Activated naive CD8-positive, alpha-beta T cell treated with anti-CD3 and anti-CD28 coated beads, Interleukin-2, amount 50 U/mL, for 24 hours (primary cell): Measurements from ENCODE around the gene NABP2.
"Not testable (repeated sequence)": the region's sequence is repeated elsewhere in the genome, so short reads cannot be mapped to it uniquely, and the experiment has no call there.

Experiments used
- ATAC-seq: fragments of 150-1000 bp; cut with Tn5 transposase; one replicate; pipeline ENCODE4 v1.10.0; 2021
- DNase-seq: peaks from one replicate; pipeline ENCODE4 v3.0.0; 2021
- H3K27ac Mint-ChIP-seq: one replicate; pipeline ENCODE4 v1.8.0; 2021; ENCODE audit warnings: mild to moderate bottlenecking, mixed read lengths
- H3K27me3 Mint-ChIP-seq: one replicate; pipeline ENCODE4 v1.8.0; 2021; ENCODE audit warnings: mixed read lengths
- H3K36me3 Mint-ChIP-seq: one replicate; pipeline ENCODE4 v1.8.0; 2021; ENCODE audit warnings: low read depth, mixed read lengths
- H3K4me1 Mint-ChIP-seq: one replicate; pipeline ENCODE4 v1.8.0; 2021; ENCODE audit warnings: mixed read lengths
- H3K4me3 Mint-ChIP-seq: one replicate; pipeline ENCODE4 v1.8.0; 2021; ENCODE audit warnings: mild to moderate bottlenecking, moderate library complexity, mixed read lengths
- H3K9me3 Mint-ChIP-seq: one replicate; pipeline ENCODE4 v1.8.0; 2021; ENCODE audit warnings: mixed read lengths

Gene NABP2

GRCh38 chr12:56247923-56248322 lies 23.8 kb downstream of the NABP2 start:
- DNase-seq (no peak), ATAC-seq (no peak)
- Mint-ChIP-seq H3K36me3 (peaks cover 32% of the 10 kb centered on the region), H3K27ac (no peak overlapping the region), H3K4me1 (no peaks in the 10 kb centered on the region), H3K27me3 (no peaks in the 10 kb centered on the region), H3K9me3 (no peaks in the 10 kb centered on the region), H3K4me3 (no peak overlapping the region)

- Mint-ChIP-seq H3K4me3 (no peak overlapping the region), H3K27me3 (no peaks in the 10 kb centered on the region), H3K9me3 (no peaks in the 10 kb centered on the region), H3K27ac (no peak overlapping the region), H3K36me3 (peaks cover 40% of the 10 kb centered on the region), H3K4me1 (no peaks in the 10 kb centered on the region)
- ATAC-seq: peak; percentile 40
- no peak for DNase-seq
Observed at GRCh38 chr12:56248711-56249110, 24.6 kb downstream of the NABP2 start.

GRCh38 chr12:56252649-56253048 lies 28.5 kb downstream of the NABP2 start:
- H3K27me3 Mint-ChIP-seq: no peaks in the 10 kb centered on the region
- H3K36me3 Mint-ChIP-seq: peaks cover 37% of the 10 kb centered on the region
- no peak overlapping the region for H3K4me3 Mint-ChIP-seq
- peaks cover 14% of the 10 kb centered on the region for H3K4me1 Mint-ChIP-seq
- no peaks in the 10 kb centered on the region for H3K9me3 Mint-ChIP-seq
- H3K27ac Mint-ChIP-seq: no peak overlapping the region
- DNase-seq: no peak
- no peak for ATAC-seq

- Mint-ChIP-seq H3K27me3 (no peaks in the 10 kb centered on the region), H3K9me3 (no peaks in the 10 kb centered on the region), H3K27ac (no peak overlapping the region), H3K36me3 (peaks cover 37% of the 10 kb centered on the region), H3K4me3 (no peak overlapping the region), H3K4me1 (peaks cover 14% of the 10 kb centered on the region)
- no peak for DNase-seq
- no peak for ATAC-seq
Observed at GRCh38 chr12:56253091-56253490, 28.9 kb downstream of the NABP2 start.

- Mint-ChIP-seq H3K4me1 (peaks cover 21% of the 10 kb centered on the region), H3K27me3 (no peaks in the 10 kb centered on the region), H3K4me3 (no peak overlapping the region), H3K9me3 (no peaks in the 10 kb centered on the region), H3K27ac (no peak overlapping the region), H3K36me3 (peaks cover 33% of the 10 kb centered on the region)
- no peak for ATAC-seq
- no peak for DNase-seq
Observed at GRCh38 chr12:56255671-56256070, 31.5 kb downstream of the NABP2 start.

GRCh38 chr12:56256326-56256960 lies 32.3 kb downstream of the NABP2 start:
- Mint-ChIP-seq H3K4me1 (peaks cover 21% of the 10 kb centered on the region), H3K4me3 (peak overlapping the region; percentile 85), H3K27ac (peak overlapping the region; percentile 49), H3K36me3 (peaks cover 33% of the 10 kb centered on the region), H3K9me3 (no peaks in the 10 kb centered on the region), H3K27me3 (no peaks in the 10 kb centered on the region)
- DNase-seq (no peak), ATAC-seq (no peak)

GRCh38 chr12:56257071-56257470 lies 32.9 kb downstream of the NABP2 start:
- ATAC-seq (no peak), DNase-seq (no peak)
- peak overlapping the region; percentile 49 for H3K27ac Mint-ChIP-seq
- H3K4me3 Mint-ChIP-seq: peak overlapping the region; percentile 85
- no peaks in the 10 kb centered on the region for H3K27me3 Mint-ChIP-seq
- no peaks in the 10 kb centered on the region for H3K9me3 Mint-ChIP-seq
- peaks cover 27% of the 10 kb centered on the region for H3K36me3 Mint-ChIP-seq
- peaks cover 21% of the 10 kb centered on the region for H3K4me1 Mint-ChIP-seq

GRCh38 chr12:56257491-56258067 lies 33.4 kb downstream of the NABP2 start:
- Mint-ChIP-seq H3K9me3 (no peaks in the 10 kb centered on the region), H3K4me3 (peak overlapping the region; percentile 85), H3K36me3 (peaks cover 25% of the 10 kb centered on the region), H3K4me1 (peaks cover 21% of the 10 kb centered on the region), H3K27me3 (no peaks in the 10 kb centered on the region), H3K27ac (peak overlapping the region; percentile 71)
- DNase-seq (peak; percentile 14), ATAC-seq (no peak)

- H3K36me3 Mint-ChIP-seq: peaks cover 22% of the 10 kb centered on the region
Observed at GRCh38 chr12:56258068-56258819, 34.1 kb downstream of the NABP2 start, which contains the start of gene ANKRD52. Gene ANKRD52, minus strand, starts transcription at chr12:56258384. Its CDS starts 115 bp downstream, at chr12:56258269.

GRCh38 chr12:56258820-56259183 lies 34.7 kb downstream of the NABP2 start:
- Mint-ChIP-seq H3K4me3 (peak overlapping the region; percentile 88), H3K27ac (peak overlapping the region; percentile 83), H3K4me1 (peaks cover 21% of the 10 kb centered on the region), H3K36me3 (peaks cover 16% of the 10 kb centered on the region), H3K9me3 (no peaks in the 10 kb centered on the region), H3K27me3 (no peaks in the 10 kb centered on the region)
- ATAC-seq (no peak), DNase-seq (no peak)

More at GRCh38 chr12:56258068-56258819, 34.1 kb downstream of the NABP2 start, which contains the start of gene ANKRD52:
- H3K27me3 Mint-ChIP-seq: no peaks in the 10 kb centered on the region
- H3K4me1 Mint-ChIP-seq: peaks cover 21% of the 10 kb centered on the region
- no peaks in the 10 kb centered on the region for H3K9me3 Mint-ChIP-seq
- ATAC-seq (peak; percentile 93), DNase-seq (peak; percentile 85)
- peak within 1 kb of the TSS; percentile 88 for H3K4me3 Mint-ChIP-seq
- peak within 1 kb of the TSS; percentile 83 for H3K27ac Mint-ChIP-seq

- ATAC-seq (no peak), DNase-seq (no peak)
- no peaks in the 10 kb centered on the region for H3K9me3 Mint-ChIP-seq
- H3K27me3 Mint-ChIP-seq: no peaks in the 10 kb centered on the region
- H3K4me1 Mint-ChIP-seq: peaks cover 21% of the 10 kb centered on the region
- peak overlapping the region; percentile 11 for H3K4me3 Mint-ChIP-seq
- no peak overlapping the region for H3K27ac Mint-ChIP-seq
- peaks cover 7% of the 10 kb centered on the region for H3K36me3 Mint-ChIP-seq
Observed at GRCh38 chr12:56260380-56260779, 36.2 kb downstream of the NABP2 start.

- peaks cover 7% of the 10 kb centered on the region for H3K36me3 Mint-ChIP-seq
- no peak overlapping the region for H3K27ac Mint-ChIP-seq
- peaks cover 24% of the 10 kb centered on the region for H3K4me1 Mint-ChIP-seq
- no peaks in the 10 kb centered on the region for H3K27me3 Mint-ChIP-seq
- peak overlapping the region; percentile 4 for H3K4me3 Mint-ChIP-seq
- DNase-seq: no peak
- no peaks in the 10 kb centered on the region for H3K9me3 Mint-ChIP-seq
- no peak for ATAC-seq
Observed at GRCh38 chr12:56260921-56261320, 36.8 kb downstream of the NABP2 start.

- Mint-ChIP-seq H3K4me3 (no peak overlapping the region), H3K36me3 (peaks cover 3% of the 10 kb centered on the region), H3K27ac (no peak overlapping the region), H3K27me3 (no peaks in the 10 kb centered on the region), H3K4me1 (peaks cover 22% of the 10 kb centered on the region), H3K9me3 (no peaks in the 10 kb centered on the region)
- no peak for ATAC-seq
- DNase-seq: no peak
Observed at GRCh38 chr12:56261503-56262232, 37.5 kb downstream of the NABP2 start.

- not testable (repeated sequence) for H3K27me3 Mint-ChIP-seq, H3K27ac Mint-ChIP-seq, H3K9me3 Mint-ChIP-seq, DNase-seq, H3K36me3 Mint-ChIP-seq, H3K4me3 Mint-ChIP-seq, ATAC-seq
- H3K4me1 Mint-ChIP-seq: peaks cover 26% of the 10 kb centered on the region
Observed at GRCh38 chr12:56262955-56263354, 38.8 kb downstream of the NABP2 start.
